ENCODE measurements around the gene MSTO1. TPM values are rescaled to one million over a fixed set of nuclear protein-coding genes. Genes with fewer than 3 reads are reported as not detected.
"Not testable (repeated sequence)": the region's sequence is repeated elsewhere in the genome, so short reads cannot be mapped to it uniquely, and the experiment has no call there.

Gene MSTO1
- polyA plus RNA-seq, 1 donor from 2014 or later: 20.2 TPM

- Mint-ChIP-seq H3K27ac (no peak overlapping the region), H3K9me3 (peaks cover 5 to 12% (median 8%) of the 10 kb centered on the region in 3 donors)
Observed at GRCh38 chr1:155645648-155646047, 35.6 kb downstream of the MSTO1 start.

GRCh38 chr1:155646307-155646706 is 36.3 kb downstream of the MSTO1 start:
- peaks cover 5 to 12% (median 8%) of the 10 kb centered on the region in 3 donors for H3K9me3 Mint-ChIP-seq
- peaks cover 0 to 5% (median 3%) of the 10 kb centered on the region in 3 donors for H3K4me1 Mint-ChIP-seq
- no peak overlapping the region for H3K4me3 Mint-ChIP-seq
- H3K36me3 Mint-ChIP-seq: peaks cover 2% of the 10 kb centered on the region
- no peaks in the 10 kb centered on the region for H3K27me3 Mint-ChIP-seq
- no peak overlapping the region for H3K27ac Mint-ChIP-seq

More at GRCh38 chr1:155645648-155646047, 35.6 kb downstream of the MSTO1 start:
- peaks cover 3% of the 10 kb centered on the region for H3K36me3 Mint-ChIP-seq
- no peaks in the 10 kb centered on the region for H3K27me3 Mint-ChIP-seq
- H3K4me1 Mint-ChIP-seq: peaks cover 0 to 5% (median 3%) of the 10 kb centered on the region in 3 donors
- H3K4me3 Mint-ChIP-seq: no peak overlapping the region

- peak overlapping the region in 2 of 3 donors; percentile 63 to 91 for H3K27ac Mint-ChIP-seq
Observed at GRCh38 chr1:155648207-155649147, 38.5 kb downstream of the MSTO1 start.

GRCh38 chr1:155649676-155650075 is 39.7 kb downstream of the MSTO1 start:
- Mint-ChIP-seq H3K36me3 (peaks cover 2% of the 10 kb centered on the region), H3K27ac (no peak overlapping the region), H3K9me3 (peaks cover 0 to 3% (median 3%) of the 10 kb centered on the region in 3 donors), H3K4me3 (no peak overlapping the region), H3K4me1 (peaks cover 0 to 5% (median 3%) of the 10 kb centered on the region in 3 donors), H3K27me3 (no peaks in the 10 kb centered on the region)

More at GRCh38 chr1:155648207-155649147, 38.5 kb downstream of the MSTO1 start:
- no peaks in the 10 kb centered on the region for H3K27me3 Mint-ChIP-seq
- H3K4me1 Mint-ChIP-seq: peaks cover 0 to 5% (median 3%) of the 10 kb centered on the region in 3 donors
- peaks cover 1 to 3% (median 3%) of the 10 kb centered on the region in 3 donors for H3K9me3 Mint-ChIP-seq
- peaks cover 2% of the 10 kb centered on the region for H3K36me3 Mint-ChIP-seq
- H3K4me3 Mint-ChIP-seq: peak overlapping the region in 1 of 4 donors; percentile 28

- H3K27me3 Mint-ChIP-seq: no peaks in the 10 kb centered on the region
Observed at GRCh38 chr1:155650231-155650757, 40.3 kb downstream of the MSTO1 start.

GRCh38 chr1:155651861-155652661 is 42.0 kb downstream of the MSTO1 start:
- Mint-ChIP-seq H3K9me3 (peaks cover 0 to 3% (median 3%) of the 10 kb centered on the region in 3 donors), H3K36me3 (peaks cover 2% of the 10 kb centered on the region), H3K4me1 (peaks cover 0 to 2% (median 0%) of the 10 kb centered on the region in 3 donors), H3K27ac (no peak overlapping the region), H3K4me3 (peak overlapping the region in 1 of 4 donors; percentile 45), H3K27me3 (no peaks in the 10 kb centered on the region)

More at GRCh38 chr1:155650231-155650757, 40.3 kb downstream of the MSTO1 start:
- H3K36me3 Mint-ChIP-seq: peaks cover 2% of the 10 kb centered on the region
- H3K4me3 Mint-ChIP-seq: no peak overlapping the region
- peaks cover 0 to 3% (median 3%) of the 10 kb centered on the region in 3 donors for H3K9me3 Mint-ChIP-seq
- no peak overlapping the region for H3K27ac Mint-ChIP-seq
- H3K4me1 Mint-ChIP-seq: peaks cover 0 to 5% (median 2%) of the 10 kb centered on the region in 3 donors

- Mint-ChIP-seq H3K27me3 (no peaks in the 10 kb centered on the region), H3K4me1 (peaks cover 0 to 2% (median 0%) of the 10 kb centered on the region in 3 donors), H3K27ac (no peak overlapping the region), H3K36me3 (peaks cover 2% of the 10 kb centered on the region), H3K9me3 (peaks cover 0 to 3% (median 3%) of the 10 kb centered on the region in 3 donors), H3K4me3 (no peak overlapping the region)
Observed at GRCh38 chr1:155652951-155653350, 42.9 kb downstream of the MSTO1 start.

GRCh38 chr1:155657463-155657862 is 47.4 kb downstream of the MSTO1 start:
- no peaks in the 10 kb centered on the region for H3K4me1 Mint-ChIP-seq
- no peak overlapping the region for H3K4me3 Mint-ChIP-seq
- H3K27ac Mint-ChIP-seq: peak overlapping the region in 1 of 3 donors; percentile 73
- H3K27me3 Mint-ChIP-seq: no peaks in the 10 kb centered on the region
- H3K9me3 Mint-ChIP-seq: no peaks in the 10 kb centered on the region
- H3K36me3 Mint-ChIP-seq: peaks cover 12% of the 10 kb centered on the region

- H3K27ac Mint-ChIP-seq, H3K9me3 Mint-ChIP-seq, H3K4me1 Mint-ChIP-seq, H3K27me3 Mint-ChIP-seq, H3K4me3 Mint-ChIP-seq: not testable (repeated sequence)
- peaks cover 16% of the 10 kb centered on the region for H3K36me3 Mint-ChIP-seq
Observed at GRCh38 chr1:155661239-155661638, 51.2 kb downstream of the MSTO1 start.

Other genes with a start within 250 kb of the MSTO1 start
- gene ASH1L, start 47.4 kb upstream of the MSTO1 start, polyA plus RNA-seq: 29.1 TPM
- gene YY1AP1, start 78.6 kb downstream of the MSTO1 start, polyA plus RNA-seq: 43.4 TPM
- 70.3 TPM for gene DAP3, start 78.9 kb downstream of the MSTO1 start, polyA plus RNA-seq
- gene GON4L, start 247.0 kb downstream of the MSTO1 start, polyA plus RNA-seq: 37.7 TPM
- 4.9 TPM for gene SYT11, start 249.3 kb downstream of the MSTO1 start, polyA plus RNA-seq

Data from IgD-negative memory B cell (primary cell).